ENCODE measurements around the gene PCCA.
"Not testable (repeated sequence)": the region's sequence is repeated elsewhere in the genome, so short reads cannot be mapped to it uniquely, and the experiment has no call there.

PCCA gene

GRCh38 chr13:100315522-100315921 lies 226.6 kb downstream of the PCCA start:
- TF ChIP-seq EZH2phosphoT487 (conservative IDR thresholded peaks at IDR 0.05; ENCODE audit: low read length) = no peak
- TF ChIP-seq CTCF (IDR thresholded peaks at IDR 0.05; ENCODE audit: insufficient read depth, low read length, poor library complexity, severe bottlenecking) = no peak
- H3K4me3 ChIP-seq (ENCODE audit: insufficient read depth, low read length, poor library complexity, severe bottlenecking) = no peak overlapping the region
- H3K9me2 ChIP-seq (replicated peaks; ENCODE audit: insufficient read depth, low read length) = no peaks in the 10 kb centered on the region

GRCh38 chr13:100318473-100318872 lies 229.6 kb downstream of the PCCA start:
- not testable (repeated sequence) for H3K9ac ChIP-seq (ENCODE audit: low read length); H3K36me3 ChIP-seq (ENCODE audit: low read length); H3F3A ChIP-seq (ENCODE audit: insufficient read depth); H3K27ac ChIP-seq (ENCODE audit: low read depth, low read length); H3K4me2 ChIP-seq (ENCODE audit: low read depth, low read length, poor library complexity, severe bottlenecking); H4K20me1 ChIP-seq (ENCODE audit: low read depth, low read length); H3K9me2 ChIP-seq (replicated peaks; ENCODE audit: insufficient read depth, low read length); H3K9me3 ChIP-seq (ENCODE audit: insufficient read depth, low read length); H3K27me3 ChIP-seq (ENCODE audit: low read length); H2AFZ ChIP-seq (ENCODE audit: low read depth, low read length, severe bottlenecking); H3K4me3 ChIP-seq (ENCODE audit: insufficient read depth, low read length, poor library complexity, severe bottlenecking); H3K79me2 ChIP-seq (ENCODE audit: insufficient read depth, low read length)

More at GRCh38 chr13:100315522-100315921, 226.6 kb downstream of the PCCA start:
- Histone ChIP-seq H2AFZ (ENCODE audit: low read depth, low read length, severe bottlenecking) (no peak overlapping the region), H3K9me3 (ENCODE audit: insufficient read depth, low read length) (no peaks in the 10 kb centered on the region), H3K79me2 (ENCODE audit: insufficient read depth, low read length) (no peaks in the 10 kb centered on the region), H3K4me2 (ENCODE audit: low read depth, low read length, poor library complexity, severe bottlenecking) (no peak overlapping the region), H3K27me3 (ENCODE audit: low read length) (no peaks in the 10 kb centered on the region), H3F3A (ENCODE audit: insufficient read depth) (no peaks in the 10 kb centered on the region), H4K20me1 (ENCODE audit: low read depth, low read length) (no peaks in the 10 kb centered on the region), H3K9ac (ENCODE audit: low read length) (no peak overlapping the region), H3K27ac (ENCODE audit: low read depth, low read length) (no peak overlapping the region), H3K36me3 (ENCODE audit: low read length) (no peaks in the 10 kb centered on the region)

GRCh38 chr13:100323937-100324336 lies 235.0 kb downstream of the PCCA start:
- TF ChIP-seq EZH2phosphoT487 (conservative IDR thresholded peaks at IDR 0.05; ENCODE audit: low read length) (no peak), CTCF (IDR thresholded peaks at IDR 0.05; ENCODE audit: insufficient read depth, low read length, poor library complexity, severe bottlenecking) (no peak)

GRCh38 chr13:100330662-100331061 lies 241.8 kb downstream of the PCCA start:
- H3K27ac ChIP-seq (ENCODE audit: low read depth, low read length) = no peak overlapping the region
- H3K9ac ChIP-seq (ENCODE audit: low read length) = no peak overlapping the region
- no peaks in the 10 kb centered on the region for H3K9me2 ChIP-seq (replicated peaks; ENCODE audit: insufficient read depth, low read length)
- no peak overlapping the region for H2AFZ ChIP-seq (ENCODE audit: low read depth, low read length, severe bottlenecking)
- H3K27me3 ChIP-seq (ENCODE audit: low read length) = no peaks in the 10 kb centered on the region
- no peaks in the 10 kb centered on the region for H3K36me3 ChIP-seq (ENCODE audit: low read length)
- TF ChIP-seq EZH2phosphoT487 (conservative IDR thresholded peaks at IDR 0.05; ENCODE audit: low read length) (no peak), CTCF (IDR thresholded peaks at IDR 0.05; ENCODE audit: insufficient read depth, low read length, poor library complexity, severe bottlenecking) (no peak)
- no peaks in the 10 kb centered on the region for H4K20me1 ChIP-seq (ENCODE audit: low read depth, low read length)
- H3K9me3 ChIP-seq (ENCODE audit: insufficient read depth, low read length) = peaks cover 2% of the 10 kb centered on the region; the same call in 1 of the 2 replicates
- H3K4me3 ChIP-seq (ENCODE audit: insufficient read depth, low read length, poor library complexity, severe bottlenecking) = no peak overlapping the region
- no peaks in the 10 kb centered on the region for H3F3A ChIP-seq (ENCODE audit: insufficient read depth)
- H3K4me2 ChIP-seq (ENCODE audit: low read depth, low read length, poor library complexity, severe bottlenecking) = no peak overlapping the region
- H3K79me2 ChIP-seq (ENCODE audit: insufficient read depth, low read length) = no peaks in the 10 kb centered on the region

More at GRCh38 chr13:100323937-100324336, 235.0 kb downstream of the PCCA start:
- H3K27ac ChIP-seq (ENCODE audit: low read depth, low read length) = no peak overlapping the region
- H3K79me2 ChIP-seq (ENCODE audit: insufficient read depth, low read length) = no peaks in the 10 kb centered on the region
- no peaks in the 10 kb centered on the region for H3K9me3 ChIP-seq (ENCODE audit: insufficient read depth, low read length)
- H3K4me2 ChIP-seq (ENCODE audit: low read depth, low read length, poor library complexity, severe bottlenecking) = no peak overlapping the region
- H3K9me2 ChIP-seq (replicated peaks; ENCODE audit: insufficient read depth, low read length) = no peaks in the 10 kb centered on the region
- no peaks in the 10 kb centered on the region for H4K20me1 ChIP-seq (ENCODE audit: low read depth, low read length)
- no peaks in the 10 kb centered on the region for H3K36me3 ChIP-seq (ENCODE audit: low read length)
- H3K9ac ChIP-seq (ENCODE audit: low read length) = no peak overlapping the region
- no peaks in the 10 kb centered on the region for H3F3A ChIP-seq (ENCODE audit: insufficient read depth)
- H3K4me3 ChIP-seq (ENCODE audit: insufficient read depth, low read length, poor library complexity, severe bottlenecking) = no peak overlapping the region
- no peak overlapping the region for H2AFZ ChIP-seq (ENCODE audit: low read depth, low read length, severe bottlenecking)
- no peaks in the 10 kb centered on the region for H3K27me3 ChIP-seq (ENCODE audit: low read length)
